Measurements from ENCODE around the gene UBA52. TPM values are rescaled to one million over a fixed set of nuclear protein-coding genes. Genes with fewer than 3 reads are reported as not detected.
A peak's percentile ranks its signal among the peaks of the same experiment; 100 is the strongest.

Gene UBA52
- total and polyA plus RNA-seq, 2 of the 13 experiments (the other 11 are each of a cell fraction or from before 2014, with no cell fraction given), result 959 to 1,782 TPM

- TSS peak; percentile 6 for BruUV-seq (replicated peaks)
- peak overlapping the region; percentile 96 for H3K4me2 ChIP-seq (ENCODE audit: low read depth, low read length)
- H3K4me3 ChIP-seq (replicated peaks in 1 of 3; ENCODE audit: insufficient read depth in 1 of 3, low read depth in 2 of 3, low read length in 3 of 3), result peak overlapping the region; percentile 59 to 85 (median 68)
- WGBS (ENCODE audit: low lambda C conversion rate), result 45% methylated on average over 19 of the region's 52 CpGs
- ChIA-PET CTCF (ENCODE audit: low intra/inter-chr PET ratio, low total read pairs) (no interaction called here), POLR2A (interaction anchor here (0.7 to 3.2 kb wide), 23 partner anchors 11 to 366 kb away, joined by 3 to 74 read pairs (median 4); partner anchors contain the start of genes CRLF1, ELL, KXD1 and TMEM59L)
- H3K9ac ChIP-seq (ENCODE audit: insufficient read depth, low read depth, low read length), result peak overlapping the region; percentile 75
- no peaks in the 10 kb centered on the region for H3K9me3 ChIP-seq (ENCODE audit: low read length)
- no peaks in the 10 kb centered on the region for H4K20me1 ChIP-seq (ENCODE audit: insufficient read depth, low read length)
- peaks cover 33% of the 10 kb centered on the region for H3K4me1 ChIP-seq (ENCODE audit: insufficient read depth, low read length)
- no peaks in the 10 kb centered on the region for H3K79me2 ChIP-seq (ENCODE audit: insufficient read depth, low read length)
- ATAC-seq, result peak; percentile 78
- intact Hi-C loops (cut with micrococcal nuclease; ENCODE audit: unreplicated experiment), result loop anchor here (2.0 kb wide), 1 partner anchor 121 kb away; no protein-coding TSS in a partner anchor
- peak overlapping the region; percentile 92 for H3K27ac ChIP-seq (ENCODE audit: extremely low read length, insufficient read depth, low read length)
- peaks cover 0 to 9% of the 10 kb centered on the region in 2 experiments; a peak in 1 of 5 replicates for H3K36me3 ChIP-seq (replicated peaks in 1 of 2; ENCODE audit: control insufficient read depth in 1 of 2, insufficient read depth in 2 of 2, low read length in 2 of 2)
- DNase-seq (ENCODE audit: low spot score), result peak; percentile 65
- in situ Hi-C loops (cut with HindIII; ENCODE audit: extremely low pct_ligation_motif_present, low pct_unique_long_range_greater_than_20kb), result loop anchor here (5.0 kb wide), 1 partner anchor 88 kb away; no protein-coding TSS in a partner anchor
- FAIRE-seq, result peak; percentile 4
- no peak overlapping the region for H2AFZ ChIP-seq (ENCODE audit: low read length)
- no peaks in the 10 kb centered on the region for H3K27me3 ChIP-seq (ENCODE audit: control insufficient read depth in 1 of 2, insufficient read depth in 2 of 2, low read length in 2 of 2)
- TF ChIP-seq SMAD1 (CRISPR knock-in tag; IDR thresholded peaks at IDR 0.05; ENCODE audit: borderline replicate concordance, low read depth) (no peak), NFKB2 (CRISPR knock-in tag; IDR thresholded peaks at IDR 0.05; ENCODE audit: borderline replicate concordance) (peak; percentile 97), ZMYM2 (CRISPR knock-in tag; IDR thresholded peaks at IDR 0.05) (peak; percentile 74; the same call in 1 of the 2 replicates), ZNF160 (CRISPR knock-in tag; IDR thresholded peaks at IDR 0.05) (peak; percentile 85; the same call in 1 of the 2 replicates), ZBED4 (CRISPR knock-in tag; IDR thresholded peaks at IDR 0.05; ENCODE audit: borderline replicate concordance) (no peak), ZNF383 (CRISPR knock-in tag; IDR thresholded peaks at IDR 0.05; ENCODE audit: borderline replicate concordance) (no peak), GATAD2A (CRISPR knock-in tag; IDR thresholded peaks at IDR 0.05) (no peak), ZNF263 (CRISPR knock-in tag; IDR thresholded peaks at IDR 0.05) (peak; percentile 72), ZBTB38 (CRISPR knock-in tag; IDR thresholded peaks at IDR 0.05) (peak; percentile 74; the same call in 1 of the 2 replicates), ZFP37 (CRISPR knock-in tag; IDR thresholded peaks at IDR 0.05; ENCODE audit: borderline replicate concordance) (peak; percentile 90; the same call in 1 of the 2 replicates), ZNF251 (CRISPR knock-in tag; IDR thresholded peaks at IDR 0.05) (peak; percentile 96)
- TF ChIP-seq, protein P1, sequence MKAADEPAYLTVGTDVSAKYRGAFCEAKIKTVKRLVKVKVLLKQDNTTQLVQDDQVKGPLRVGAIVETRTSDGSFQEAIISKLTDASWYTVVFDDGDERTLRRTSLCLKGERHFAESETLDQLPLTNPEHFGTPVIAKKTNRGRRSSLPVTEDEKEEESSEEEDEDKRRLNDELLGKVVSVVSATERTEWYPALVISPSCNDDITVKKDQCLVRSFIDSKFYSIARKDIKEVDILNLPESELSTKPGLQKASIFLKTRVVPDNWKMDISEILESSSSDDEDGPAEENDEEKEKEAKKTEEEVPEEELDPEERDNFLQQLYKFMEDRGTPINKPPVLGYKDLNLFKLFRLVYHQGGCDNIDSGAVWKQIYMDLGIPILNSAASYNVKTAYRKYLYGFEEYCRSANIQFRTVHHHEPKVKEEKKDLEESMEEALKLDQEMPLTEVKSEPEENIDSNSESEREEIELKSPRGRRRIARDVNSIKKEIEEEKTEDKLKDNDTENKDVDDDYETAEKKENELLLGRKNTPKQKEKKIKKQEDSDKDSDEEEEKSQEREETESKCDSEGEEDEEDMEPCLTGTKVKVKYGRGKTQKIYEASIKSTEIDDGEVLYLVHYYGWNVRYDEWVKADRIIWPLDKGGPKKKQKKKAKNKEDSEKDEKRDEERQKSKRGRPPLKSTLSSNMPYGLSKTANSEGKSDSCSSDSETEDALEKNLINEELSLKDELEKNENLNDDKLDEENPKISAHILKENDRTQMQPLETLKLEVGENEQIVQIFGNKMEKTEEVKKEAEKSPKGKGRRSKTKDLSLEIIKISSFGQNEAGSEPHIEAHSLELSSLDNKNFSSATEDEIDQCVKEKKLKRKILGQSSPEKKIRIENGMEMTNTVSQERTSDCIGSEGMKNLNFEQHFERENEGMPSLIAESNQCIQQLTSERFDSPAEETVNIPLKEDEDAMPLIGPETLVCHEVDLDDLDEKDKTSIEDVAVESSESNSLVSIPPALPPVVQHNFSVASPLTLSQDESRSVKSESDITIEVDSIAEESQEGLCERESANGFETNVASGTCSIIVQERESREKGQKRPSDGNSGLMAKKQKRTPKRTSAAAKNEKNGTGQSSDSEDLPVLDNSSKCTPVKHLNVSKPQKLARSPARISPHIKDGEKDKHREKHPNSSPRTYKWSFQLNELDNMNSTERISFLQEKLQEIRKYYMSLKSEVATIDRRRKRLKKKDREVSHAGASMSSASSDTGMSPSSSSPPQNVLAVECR (CRISPR knock-in tag; IDR thresholded peaks at IDR 0.05; ENCODE audit: borderline replicate concordance), result peak; percentile 73
- TF ChIP-seq, protein P2, sequence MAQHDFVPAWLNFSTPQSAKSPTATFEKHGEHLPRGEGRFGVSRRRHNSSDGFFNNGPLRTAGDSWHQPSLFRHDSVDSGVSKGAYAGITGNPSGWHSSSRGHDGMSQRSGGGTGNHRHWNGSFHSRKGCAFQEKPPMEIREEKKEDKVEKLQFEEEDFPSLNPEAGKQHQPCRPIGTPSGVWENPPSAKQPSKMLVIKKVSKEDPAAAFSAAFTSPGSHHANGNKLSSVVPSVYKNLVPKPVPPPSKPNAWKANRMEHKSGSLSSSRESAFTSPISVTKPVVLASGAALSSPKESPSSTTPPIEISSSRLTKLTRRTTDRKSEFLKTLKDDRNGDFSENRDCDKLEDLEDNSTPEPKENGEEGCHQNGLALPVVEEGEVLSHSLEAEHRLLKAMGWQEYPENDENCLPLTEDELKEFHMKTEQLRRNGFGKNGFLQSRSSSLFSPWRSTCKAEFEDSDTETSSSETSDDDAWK (CRISPR knock-in tag; IDR thresholded peaks at IDR 0.05), result no peak
Observed at GRCh38 chr19:18589380-18590272, 18.0 kb downstream of the UBA52 start.
